NCI-H2196 (cell line): ENCODE results near the gene PPP1R13L.
"Not testable (repeated sequence)": the region's sequence is repeated elsewhere in the genome, so short reads cannot be mapped to it uniquely, and the experiment has no call there.

ENCODE experiments used
- DNase-seq: peaks from one replicate; lab custom pipeline; 2025; ENCODE audit not compliant: unreplicated experiment; lab: John Stamatoyannopoulos, UW

Gene PPP1R13L

DNA sequence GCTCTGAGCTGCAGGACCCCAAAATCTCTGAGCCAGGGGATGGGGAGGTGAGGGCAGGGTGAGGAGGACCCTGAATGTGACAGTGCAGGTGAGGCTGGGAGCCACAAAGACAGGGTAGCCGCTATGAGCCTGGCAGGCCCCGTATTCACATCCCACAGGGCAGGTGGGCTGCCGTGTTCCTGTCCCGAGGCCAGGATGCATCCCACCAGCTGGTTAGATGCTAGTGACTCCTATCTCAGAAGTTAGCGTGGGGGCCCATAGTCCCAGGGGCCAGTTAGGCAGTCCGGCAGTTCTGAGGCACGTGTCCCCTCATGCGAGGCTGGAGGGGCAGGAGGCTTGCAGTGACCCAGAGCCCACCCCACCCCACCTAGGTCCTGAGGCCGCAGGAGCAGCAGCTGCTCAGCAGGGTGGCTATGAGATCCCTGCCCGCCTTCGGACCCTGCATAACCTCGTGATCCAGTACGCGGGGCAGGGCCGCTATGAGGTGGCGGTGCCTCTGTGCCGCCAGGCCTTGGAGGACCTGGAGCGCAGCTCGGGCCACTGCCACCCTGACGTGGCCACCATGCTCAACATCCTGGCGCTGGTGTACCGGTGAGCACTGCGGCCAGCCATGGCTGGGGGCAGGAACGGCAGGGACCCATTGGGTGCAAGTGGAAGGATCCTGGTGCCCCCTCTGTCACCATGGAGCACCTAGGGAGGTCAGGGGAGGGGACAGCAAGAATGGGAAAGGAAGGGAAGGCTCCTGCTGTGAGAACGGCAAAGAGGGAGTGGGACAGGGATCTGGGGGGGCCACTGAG, 57.1 kb downstream of the PPP1R13L start:
- no peak for DNase-seq

DNA sequence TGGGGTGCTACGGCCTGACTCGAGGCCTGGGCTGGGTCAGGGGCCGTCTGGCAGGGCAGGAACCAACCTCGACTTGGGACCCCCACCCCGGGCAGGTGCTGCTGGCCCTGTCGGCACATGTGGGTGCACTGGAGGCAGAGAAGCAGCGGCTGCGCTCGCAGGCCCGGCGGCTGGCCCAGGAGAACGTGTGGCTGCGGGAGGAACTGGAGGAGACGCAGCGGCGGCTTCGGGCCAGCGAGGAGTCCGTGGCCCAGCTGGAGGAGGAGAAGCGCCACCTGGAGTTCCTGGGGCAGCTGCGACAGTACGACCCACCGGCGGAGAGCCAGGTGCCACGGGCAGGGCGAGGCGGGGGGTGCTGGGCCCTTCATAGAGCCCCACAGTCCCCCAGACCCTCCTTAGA, 58.4 kb downstream of the PPP1R13L start:
- DNase-seq = no peak

- no peak for DNase-seq
Measured at GRCh38 chr19:45345506-45345860, 59.4 kb downstream of the PPP1R13L start.

DNA sequence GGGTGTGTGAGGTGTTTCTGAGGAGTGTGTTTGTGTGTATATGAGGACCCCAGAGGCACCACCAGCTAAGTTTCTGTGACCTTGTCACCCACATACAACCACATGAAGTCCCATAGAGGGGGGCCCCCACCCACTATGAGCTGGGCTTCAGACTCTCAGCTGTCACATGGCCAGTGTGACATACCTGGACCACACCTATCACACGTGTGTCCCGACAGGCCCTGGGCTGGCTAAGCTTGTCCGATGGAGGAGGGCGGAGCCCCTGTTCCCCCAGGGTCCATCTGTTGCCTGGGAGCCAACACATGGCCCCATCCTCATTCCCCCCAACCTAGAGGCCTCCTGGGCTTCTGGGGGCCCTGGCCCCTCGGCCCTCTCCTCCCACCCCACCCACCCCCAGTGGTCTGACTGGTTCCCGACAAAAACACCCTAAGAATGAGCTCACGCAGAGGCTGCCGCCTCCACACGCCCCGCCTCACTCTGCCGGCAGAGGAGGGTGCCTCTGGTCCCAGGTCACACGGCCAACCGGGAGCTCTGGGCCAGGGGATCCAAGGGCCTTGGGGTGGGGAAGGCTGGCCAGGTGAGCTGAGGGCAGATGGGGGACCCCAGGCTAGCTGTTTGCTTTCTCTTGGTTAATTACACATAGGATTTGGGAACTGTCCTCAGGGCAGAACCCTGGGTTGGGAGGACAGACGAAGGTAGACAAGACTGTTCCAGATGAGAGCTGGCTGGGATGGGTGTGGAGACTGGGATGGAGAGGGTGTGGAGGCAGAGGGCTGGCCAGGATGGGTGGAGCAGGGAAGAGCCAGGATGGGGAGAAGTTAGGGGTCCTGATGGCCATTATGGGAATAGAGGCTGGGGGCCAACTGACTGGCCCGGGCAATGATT, 60.0 kb downstream of the PPP1R13L start:
- DNase-seq = no peak

- no peak for DNase-seq
Measured at GRCh38 chr19:45342911-45343310, 62.0 kb downstream of the PPP1R13L start.

DNA sequence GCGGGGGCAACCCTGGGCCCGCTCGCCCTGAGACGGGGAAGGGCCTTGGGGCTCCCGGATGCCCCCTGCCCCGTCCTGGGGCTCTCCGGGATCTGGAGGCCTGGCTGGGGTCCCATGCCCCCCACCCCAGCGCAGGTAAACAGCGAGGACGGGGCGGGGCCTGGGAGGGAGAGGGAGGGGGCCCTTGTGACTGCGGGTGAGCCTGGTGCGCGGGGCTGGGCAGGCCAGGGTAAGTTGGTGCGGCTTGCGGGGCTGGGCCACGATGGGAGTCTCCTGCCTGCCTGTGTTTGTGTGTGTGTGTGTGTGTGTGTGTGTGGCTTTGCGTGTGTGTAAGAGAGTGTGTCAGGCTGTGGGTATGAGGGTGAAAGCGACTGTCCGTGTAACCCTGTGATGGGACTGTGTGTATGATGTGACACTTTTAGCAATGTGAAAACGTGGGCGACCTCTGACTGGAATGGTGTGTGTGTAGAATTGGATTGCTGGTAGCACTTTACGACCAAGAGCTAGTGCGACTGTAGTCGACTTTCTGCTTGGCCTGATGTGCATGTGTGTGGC, 63.9 kb downstream of the PPP1R13L start:
- DNase-seq = no peak

GRCh38 chr19:45340232-45340898, 64.5 kb downstream of the PPP1R13L start, which contains the start of gene KLC3:
TSS of gene KLC3 (plus strand) at chr19:45340750. CDS start at chr19:45345542, 4,792 bp downstream.
- peak; percentile 63 for DNase-seq

- no peak for DNase-seq
Measured at GRCh38 chr19:45339629-45340028, 65.2 kb downstream of the PPP1R13L start.

- no peak for DNase-seq
Measured at GRCh38 chr19:45336696-45337251, 68.1 kb downstream of the PPP1R13L start.

GRCh38 chr19:45334881-45335280, 70.0 kb downstream of the PPP1R13L start:
- DNase-seq = not testable (repeated sequence)

GRCh38 chr19:45333609-45334303, 71.1 kb downstream of the PPP1R13L start:
- no peak for DNase-seq

- DNase-seq = peak; percentile 97
Measured at GRCh38 chr19:45331411-45331810, 73.5 kb downstream of the PPP1R13L start.
